GM19328 (cell line): ENCODE measurements around the gene GXYLT2.

Experiments used
- ATAC-seq: cut with Tn5 transposase; IDR thresholded peaks from one replicate; pipeline ENCODE4 v1.9.1; 2021; ENCODE audit warnings: mild to moderate bottlenecking, moderate library complexity; ENCODE audit not compliant: unreplicated experiment

The GXYLT2 gene

GRCh38 chr3:72887705-72888545 is at the start of gene GXYLT2:
Gene GXYLT2 (plus strand): TSS chr3:72888046. CDS start chr3:72888234, 188 bp downstream.
- peak; percentile 63 for ATAC-seq

DNA sequence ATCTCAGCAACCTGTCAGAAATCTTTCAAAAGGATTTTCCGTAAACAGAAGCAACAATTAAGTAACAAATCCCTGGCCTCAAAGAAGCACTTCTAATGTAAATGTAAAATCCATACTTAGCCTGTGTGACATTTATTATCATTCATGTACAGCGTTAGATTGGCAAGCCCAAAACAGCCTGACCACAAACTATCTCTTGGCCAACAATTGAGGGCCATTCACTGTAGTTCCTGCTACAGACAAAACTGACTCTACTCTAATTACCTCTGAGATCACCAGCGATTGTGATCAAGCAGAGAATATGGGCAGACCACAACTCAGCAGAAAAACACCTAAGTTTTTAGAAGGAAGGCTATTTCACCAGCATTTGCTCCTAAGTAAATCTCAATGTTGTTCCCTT is 48.8 kb upstream of the GXYLT2 start:
- no peak for ATAC-seq

- ATAC-seq, result no peak
These were observed 43.3 kb upstream of the GXYLT2 start for GRCh38 chr3:72844436-72844993.

DNA sequence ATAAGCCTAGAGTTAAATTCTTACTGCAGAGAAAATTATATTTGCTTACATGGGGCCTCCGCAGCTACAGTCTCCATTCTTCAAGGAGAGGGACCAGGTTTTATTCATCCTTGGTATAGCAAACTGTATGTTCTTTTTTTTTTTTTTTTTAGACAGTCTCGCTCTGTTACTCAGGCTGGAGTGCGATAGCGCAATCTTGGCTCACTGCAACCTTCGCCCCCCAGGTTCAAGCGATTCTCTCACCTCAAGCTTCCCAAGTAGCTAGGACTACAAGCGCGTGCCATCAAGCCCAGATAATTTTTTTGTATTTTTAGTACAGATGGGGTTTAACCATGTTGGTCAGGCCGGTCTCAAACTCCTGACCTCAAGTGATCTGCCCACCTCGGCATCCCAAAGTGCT is 41.7 kb upstream of the GXYLT2 start:
- no peak for ATAC-seq

DNA sequence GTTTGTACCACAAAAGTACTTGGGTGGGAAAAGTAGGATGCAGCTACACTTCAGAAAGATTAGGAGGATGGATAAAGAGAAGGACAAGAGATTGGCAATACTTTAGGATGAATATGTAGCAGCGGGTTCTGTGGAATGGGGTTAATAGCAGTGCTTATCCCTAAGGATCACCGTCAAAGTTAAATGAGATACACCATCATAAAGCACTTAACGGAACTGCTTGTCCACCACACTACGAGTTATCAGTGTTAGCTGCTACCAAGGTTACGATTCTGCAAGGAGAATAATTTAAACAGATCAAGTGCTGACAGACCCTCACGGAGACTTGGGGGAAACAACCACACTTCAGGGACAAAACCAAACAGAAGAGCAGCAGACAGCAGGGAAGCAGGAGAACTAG is 40.6 kb upstream of the GXYLT2 start:
- no peak for ATAC-seq

- ATAC-seq, result peak; percentile 92
These were observed 39.8 kb upstream of the GXYLT2 start, which contains the start of gene SHQ1 for GRCh38 chr3:72847751-72848702. Gene SHQ1 (minus strand): TSS chr3:72848445. CDS start chr3:72848340, 105 bp downstream.

GRCh38 chr3:72848703-72849081 is 39.2 kb upstream of the GXYLT2 start:
- ATAC-seq, result peak; percentile 40

- no peak for ATAC-seq
These were observed 32.8 kb upstream of the GXYLT2 start for GRCh38 chr3:72855001-72855400.

GRCh38 chr3:72860053-72860452 is 27.8 kb upstream of the GXYLT2 start:
- ATAC-seq, result no peak

- no peak for ATAC-seq
These were observed 27.0 kb upstream of the GXYLT2 start for GRCh38 chr3:72860846-72861245.

DNA sequence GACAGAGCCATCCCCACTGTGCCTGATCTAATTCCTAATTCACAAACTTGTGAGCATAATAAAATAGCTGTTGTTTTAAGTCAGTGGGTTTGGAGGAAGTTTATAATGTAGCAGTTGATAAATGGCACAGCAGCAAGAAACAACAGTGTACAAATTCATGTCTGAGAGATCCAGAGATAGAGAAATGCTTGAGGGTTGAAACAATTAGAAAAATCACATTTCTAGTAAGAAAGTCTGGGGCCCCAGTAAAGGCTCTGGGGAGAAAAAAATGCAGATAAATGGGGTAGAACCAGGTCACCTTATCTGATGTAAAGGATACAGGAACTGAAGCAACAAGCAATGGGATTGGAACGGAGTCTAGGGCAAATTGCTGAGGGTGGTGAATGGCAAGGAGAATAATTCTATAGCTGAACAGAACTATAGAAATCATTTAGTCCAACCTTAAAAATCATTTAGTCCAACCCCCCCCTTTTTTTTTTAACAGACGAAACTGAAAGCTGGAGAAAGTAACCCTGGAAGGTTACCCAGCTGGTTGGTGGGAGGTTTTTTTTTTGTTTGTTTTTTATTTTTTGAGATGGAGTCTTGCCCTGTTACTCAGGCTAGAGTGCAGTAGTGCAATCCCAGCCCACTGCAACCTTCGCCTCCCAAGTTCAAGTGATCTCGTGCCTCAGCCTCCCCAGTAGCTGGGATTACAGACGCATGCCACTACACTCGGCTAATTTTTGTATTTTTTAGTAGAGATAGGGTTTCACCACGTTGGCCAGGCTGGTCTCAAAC is 25.3 kb upstream of the GXYLT2 start:
- ATAC-seq, result no peak

DNA sequence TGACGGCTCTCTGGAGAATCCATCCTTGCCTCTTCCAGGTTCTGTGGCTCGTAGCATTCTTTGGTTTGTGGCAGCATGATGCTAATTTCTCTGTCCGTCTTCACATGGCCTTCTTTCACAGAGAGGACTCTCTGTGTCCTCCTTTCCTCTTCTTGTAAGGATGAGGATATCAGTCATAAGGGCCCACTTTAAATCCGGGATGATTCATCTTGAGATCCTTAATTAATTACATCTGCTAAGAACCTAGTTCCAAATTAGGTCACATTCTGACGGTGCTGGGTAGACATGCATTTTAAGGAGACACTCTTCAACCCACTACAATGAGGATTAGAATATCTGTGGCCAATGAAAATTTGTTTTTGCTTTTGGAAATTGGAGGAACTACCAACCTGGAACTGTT is 15.7 kb upstream of the GXYLT2 start:
- ATAC-seq, result no peak

GRCh38 chr3:72887343-72887704 is 522 bp upstream of the GXYLT2 start:
- no peak for ATAC-seq

GRCh38 chr3:72888546-72889309 is 882 bp downstream of the GXYLT2 start:
- ATAC-seq, result no peak

DNA sequence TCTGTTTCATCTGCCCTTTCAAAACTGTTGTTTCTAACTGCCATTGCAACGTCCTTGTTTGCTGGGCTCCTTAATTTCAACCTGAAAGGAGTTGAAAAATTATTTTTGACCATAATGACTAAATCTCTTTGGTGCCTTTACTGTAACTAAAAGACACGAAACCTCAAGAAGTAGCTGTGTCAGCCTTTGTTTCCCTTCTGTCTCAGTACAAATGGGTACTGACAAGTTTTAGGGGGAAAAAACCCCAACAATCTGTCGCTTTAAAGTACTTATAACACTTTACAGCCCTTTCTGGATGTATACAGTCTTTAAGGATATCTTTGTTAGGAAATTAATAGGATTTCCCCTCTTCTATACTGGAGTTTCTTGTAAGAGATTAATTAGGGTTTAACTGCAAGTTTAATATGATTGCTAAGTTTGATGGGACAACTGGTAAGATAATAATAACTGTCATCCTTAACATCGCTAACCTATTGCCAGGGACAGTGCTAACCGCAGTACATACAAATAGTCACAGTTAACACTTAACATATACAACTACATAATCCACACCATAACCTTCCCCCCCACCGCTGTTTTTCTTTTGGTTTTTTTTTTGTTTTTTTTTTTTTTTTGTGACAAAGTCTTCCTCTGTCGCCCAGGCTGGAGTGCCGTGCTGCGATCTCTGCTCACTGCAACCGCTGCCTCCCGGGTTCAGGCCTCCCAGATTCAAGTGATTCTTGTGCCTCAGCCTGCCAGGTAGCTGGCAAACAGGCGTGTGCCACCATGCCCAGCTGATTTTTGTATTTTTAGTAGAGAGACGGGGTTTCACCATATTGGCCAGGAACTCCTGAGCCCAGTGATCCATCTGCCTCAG is 1.7 kb downstream of the GXYLT2 start:
- ATAC-seq, result no peak

DNA sequence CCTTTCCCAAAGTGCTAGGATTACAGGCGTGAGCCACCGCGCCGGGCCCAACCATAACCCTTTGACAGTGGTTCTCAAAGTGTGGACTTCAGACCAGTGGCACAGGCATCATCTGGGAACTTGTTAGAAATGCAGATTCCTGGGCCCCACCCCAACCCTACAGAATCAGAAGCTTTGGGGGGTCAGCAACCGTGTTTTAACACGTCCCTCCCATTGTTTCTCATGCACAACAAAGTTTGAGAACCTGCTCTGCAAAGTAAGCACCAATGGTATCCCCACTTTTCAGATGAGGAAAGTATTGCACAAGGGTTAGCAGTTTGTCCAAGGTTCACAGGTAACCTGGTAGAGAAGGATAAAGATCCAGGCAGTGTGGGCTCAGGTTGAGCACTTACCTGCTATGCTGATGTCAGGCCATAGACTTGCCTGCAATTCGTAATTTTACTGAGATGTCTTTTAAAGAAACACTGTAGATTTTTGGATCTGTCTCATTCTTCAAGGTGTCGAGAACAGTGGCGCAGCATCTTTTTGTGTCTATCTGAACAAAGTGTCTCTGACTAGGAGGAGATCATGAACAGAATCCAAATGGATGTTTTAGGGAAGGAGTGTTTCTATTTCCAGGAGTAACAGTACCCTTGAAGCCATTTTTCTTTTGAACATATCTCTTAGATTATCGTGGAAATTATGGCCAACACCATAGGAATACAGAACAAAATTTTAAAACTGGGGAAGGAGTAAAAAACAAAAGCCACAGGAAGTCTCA is 2.5 kb downstream of the GXYLT2 start:
- ATAC-seq, result no peak

- no peak for ATAC-seq
These were observed 3.4 kb downstream of the GXYLT2 start for GRCh38 chr3:72891053-72891855.
